ENCODE measurements around the gene POFUT2.

POFUT2 gene

DNA sequence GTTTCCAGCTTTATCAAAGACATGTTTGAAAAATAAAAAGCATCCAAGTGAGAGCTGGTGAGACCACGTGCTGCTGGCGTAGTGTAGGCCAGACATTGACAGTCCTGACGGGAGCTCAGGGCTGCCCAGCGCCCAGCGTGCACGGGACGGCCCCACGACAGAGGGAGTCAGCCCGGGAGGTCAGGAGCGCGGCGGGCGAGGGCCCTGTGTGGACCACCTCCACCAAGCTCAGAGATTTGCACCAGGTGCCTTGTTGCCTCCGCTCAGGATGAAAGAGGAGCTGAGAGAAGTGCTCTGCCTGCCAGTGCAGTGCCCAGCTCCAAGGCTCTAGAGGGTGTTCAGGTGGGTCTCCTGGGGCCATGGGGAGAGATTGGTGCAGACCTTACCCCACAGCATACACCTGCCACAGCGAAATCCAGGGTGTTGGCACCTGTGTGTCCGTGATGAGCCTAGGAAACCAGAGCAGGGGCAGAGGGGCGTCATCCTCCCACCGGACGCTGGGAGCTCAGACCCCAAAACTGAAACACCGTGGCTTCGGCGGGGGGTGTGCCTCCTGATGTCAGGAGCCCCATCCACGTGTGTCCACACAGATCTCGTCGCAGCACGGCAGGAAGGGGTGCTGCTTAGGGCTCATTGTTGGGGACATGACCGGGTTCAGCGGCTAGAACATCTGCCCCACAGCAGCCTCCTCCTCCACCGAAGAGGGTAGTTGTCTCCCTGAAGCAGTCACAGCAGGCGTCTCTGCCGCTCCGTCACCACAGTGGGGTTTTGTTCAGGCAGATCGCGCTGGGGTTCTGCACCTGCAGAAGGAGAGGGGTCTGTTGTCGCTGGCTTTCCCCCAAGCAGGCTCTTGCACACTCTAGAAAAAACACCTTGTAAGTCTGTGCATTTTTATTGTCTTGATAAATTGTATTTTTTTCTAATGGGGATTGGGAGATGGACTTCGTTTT, 64.2 kb downstream of the POFUT2 start:
- no peak for DNase-seq (ENCODE audit: low read depth)

DNA sequence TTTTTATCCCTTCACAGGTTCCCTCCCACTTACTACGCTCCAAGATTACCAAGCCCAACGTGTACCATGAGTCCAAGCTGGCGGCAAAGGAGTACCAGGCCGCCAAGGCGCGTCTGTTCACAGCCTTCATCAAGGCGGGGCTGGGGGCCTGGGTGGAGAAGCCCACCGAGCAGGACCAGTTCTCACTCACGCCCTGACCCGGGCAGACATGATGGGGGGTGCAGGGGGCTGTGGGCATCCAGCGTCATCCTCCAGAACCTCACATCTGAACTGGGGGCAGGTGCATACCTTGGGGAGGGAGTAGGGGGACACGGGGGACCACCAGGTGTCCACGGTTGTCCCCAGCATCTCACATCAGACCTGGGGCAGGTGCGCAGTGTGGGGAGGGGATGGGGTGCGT, 65.7 kb downstream of the POFUT2 start:
- no peak for DNase-seq (ENCODE audit: low read depth)

GRCh38 chr21:45220714-45221490, 66.8 kb downstream of the POFUT2 start:
- no peak for DNase-seq (ENCODE audit: low read depth)

- peak; percentile 4 for DNase-seq (ENCODE audit: low read depth)
Observed at GRCh38 chr21:45220071-45220481, 67.6 kb downstream of the POFUT2 start.

GRCh38 chr21:45219517-45219916, 68.2 kb downstream of the POFUT2 start:
- DNase-seq (ENCODE audit: low read depth) = peak; percentile 3

GRCh38 chr21:45217010-45217409, 70.7 kb downstream of the POFUT2 start:
- no peak for DNase-seq (ENCODE audit: low read depth)

- DNase-seq (ENCODE audit: low read depth) = no peak
Observed at GRCh38 chr21:45215213-45215612, 72.5 kb downstream of the POFUT2 start.
